Right lung (tissue), 5 donors: ENCODE results near the gene EZR. TPM values are rescaled to one million over a fixed set of nuclear protein-coding genes. Genes with fewer than 3 reads are reported as not detected.

Experiments used
- DNase-seq, 2 donors: peaks; one replicate each; pipeline ENCODE4 v3.0.0-alpha.2; 2013
- polyA plus RNA-seq, 5 donors: library from polyadenylated mRNA; unstranded; fragments of 120-200 nt; gene quantifications; one replicate each; pipeline versions ENCODE4 v1.2.1 to v1.2.3, GENCODE V29; 2013; ENCODE audit warnings: inconsistent platforms in 1 of 5, low replicate concordance in 1 of 5; ENCODE audit not compliant: insufficient read length in 5 of 5, insufficient read depth in 1 of 5

The EZR gene
- polyA plus RNA-seq, 5 donors = 143 to 172 (median 149) TPM

DNA sequence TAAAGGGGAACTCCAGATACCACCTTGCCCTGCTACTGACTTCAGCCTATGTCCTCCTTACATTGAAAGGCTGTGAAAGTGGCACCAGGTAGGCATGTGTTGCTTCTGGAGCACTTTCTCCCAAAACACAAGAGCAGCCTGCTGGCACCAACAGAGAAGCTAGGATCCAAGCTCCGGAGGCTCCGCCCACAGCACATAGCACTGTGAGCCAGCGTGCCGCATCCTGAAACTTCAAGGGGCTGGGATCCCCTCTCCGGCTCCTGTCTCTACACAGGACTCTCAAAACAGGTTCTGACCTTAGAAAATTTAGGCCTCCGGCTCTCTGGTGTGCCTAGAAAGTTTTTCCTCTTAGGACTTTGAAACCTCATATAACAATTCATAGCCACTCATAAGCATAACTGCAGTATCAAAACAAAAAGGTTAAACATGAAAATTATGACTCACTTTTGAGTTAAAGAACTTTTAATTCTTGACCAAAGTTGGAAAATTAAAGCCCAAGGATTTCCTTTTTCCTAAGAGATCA lies 41.1 kb downstream of the EZR start:
- no peak for DNase-seq

GRCh38 chr6:158777510-158777909 lies 41.7 kb downstream of the EZR start:
- no peak for DNase-seq

DNA sequence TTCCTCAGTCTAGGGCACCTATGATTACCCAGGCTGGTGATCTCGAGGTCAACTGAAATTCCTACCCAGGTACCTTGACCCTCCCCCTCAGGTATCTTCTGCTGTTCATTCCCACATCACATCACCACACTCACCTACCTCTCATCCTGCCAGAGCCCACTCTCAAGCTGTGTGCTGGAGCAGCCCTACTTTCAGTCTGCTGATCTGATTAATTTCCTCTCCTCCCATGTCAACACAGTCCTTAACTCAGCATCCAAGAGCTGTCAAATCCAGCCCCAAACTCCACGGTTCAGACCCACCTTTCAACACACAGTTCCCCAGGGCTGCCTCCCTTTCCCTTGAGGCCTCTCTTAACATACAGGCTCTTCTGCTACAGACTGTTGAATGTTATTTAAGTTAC lies 42.4 kb downstream of the EZR start:
- no peak for DNase-seq

DNA sequence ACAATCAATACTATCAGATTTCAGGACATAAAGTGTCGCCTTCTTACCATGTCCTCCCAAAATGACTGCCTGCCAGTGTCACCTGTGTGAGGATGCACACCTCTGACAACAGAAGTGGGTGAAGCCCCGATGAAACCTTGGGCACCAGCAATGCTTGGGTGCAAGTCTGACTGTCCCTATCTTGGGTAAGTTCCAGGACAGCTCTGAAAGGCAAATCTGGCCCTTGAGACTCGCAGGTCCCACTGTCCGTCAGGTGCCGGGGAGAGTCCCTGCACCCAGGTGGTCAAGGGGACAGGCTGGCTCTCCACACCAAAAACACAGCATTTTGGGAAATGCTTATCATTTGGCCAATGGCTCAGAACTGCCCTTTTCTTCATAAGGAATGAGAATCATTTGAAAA lies 43.3 kb downstream of the EZR start:
- no peak for DNase-seq

DNA sequence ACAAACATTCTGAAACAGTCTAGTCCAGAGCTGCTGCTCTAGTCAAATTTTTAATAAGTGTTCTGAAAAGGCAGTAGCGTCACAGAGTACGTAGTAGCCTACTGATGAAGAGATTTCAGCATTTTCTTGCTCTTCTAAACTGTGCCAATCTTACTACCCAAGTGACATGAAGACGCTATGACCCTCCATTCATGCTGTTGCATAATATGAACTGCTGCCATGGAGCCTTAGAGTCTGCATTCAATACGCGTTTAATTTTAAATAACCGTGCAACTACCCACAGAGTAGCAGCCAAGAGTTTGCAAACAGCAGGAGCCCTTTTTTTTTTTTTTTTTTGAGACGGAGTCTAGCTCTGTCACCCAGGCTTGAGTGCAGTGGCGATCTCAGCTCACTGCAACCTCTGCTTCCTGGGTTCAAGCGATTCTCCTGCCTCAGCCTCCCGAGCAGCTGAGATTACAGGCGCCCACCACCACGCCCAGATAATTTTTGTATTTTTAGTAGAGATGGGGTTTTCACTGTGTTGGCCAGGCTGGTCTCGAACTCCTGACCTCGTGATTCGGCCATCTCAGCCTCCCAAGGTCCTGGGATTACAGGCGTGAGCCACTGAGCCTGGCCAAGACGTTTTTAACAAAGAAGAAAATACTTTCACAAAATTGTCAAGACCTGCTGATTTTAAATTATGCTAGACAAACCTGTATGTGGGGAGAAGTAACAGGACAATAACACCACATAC lies 44.3 kb downstream of the EZR start:
- DNase-seq = no peak

GRCh38 chr6:158773581-158774449 lies 45.4 kb downstream of the EZR start:
- DNase-seq = no peak

GRCh38 chr6:158772851-158773371 lies 46.3 kb downstream of the EZR start:
- DNase-seq = no peak

- DNase-seq = no peak
Measured at GRCh38 chr6:158772172-158772571, 47.0 kb downstream of the EZR start.

GRCh38 chr6:158771399-158772152 lies 47.6 kb downstream of the EZR start:
- no peak for DNase-seq

GRCh38 chr6:158770533-158771330 lies 48.4 kb downstream of the EZR start:
- DNase-seq = no peak

DNA sequence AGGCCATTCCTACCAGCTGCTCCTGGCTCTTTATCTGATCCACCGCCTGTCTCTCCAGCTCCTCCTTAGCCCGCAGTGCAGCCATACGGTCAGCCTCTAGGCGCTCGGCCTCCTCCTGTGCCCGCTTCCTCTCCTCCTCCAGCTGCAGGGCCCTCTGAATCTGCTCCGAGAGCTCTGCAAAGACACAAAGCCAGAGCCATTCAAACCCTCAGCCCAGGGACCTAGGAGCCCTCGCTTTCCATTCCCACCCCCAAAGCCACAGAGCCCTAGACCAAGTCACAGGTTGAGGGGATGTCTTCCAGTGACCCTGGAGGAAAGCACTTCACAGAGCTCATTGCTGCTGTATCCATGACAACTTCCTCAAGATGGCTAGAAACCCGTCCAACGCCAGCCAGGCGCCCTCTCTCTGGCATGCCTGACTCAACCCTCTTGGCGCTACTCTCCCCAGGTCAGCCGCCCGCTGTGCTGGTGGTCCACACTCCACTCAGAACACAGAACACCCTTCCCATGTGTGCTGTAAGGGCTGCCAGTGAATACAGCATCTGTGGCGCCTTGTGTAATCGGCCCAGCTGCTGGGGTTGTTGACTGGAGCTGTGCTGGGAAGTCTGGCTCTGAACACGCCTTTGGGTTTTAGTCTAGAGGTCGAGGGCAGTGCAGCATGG lies 49.3 kb downstream of the EZR start:
- no peak for DNase-seq

DNA sequence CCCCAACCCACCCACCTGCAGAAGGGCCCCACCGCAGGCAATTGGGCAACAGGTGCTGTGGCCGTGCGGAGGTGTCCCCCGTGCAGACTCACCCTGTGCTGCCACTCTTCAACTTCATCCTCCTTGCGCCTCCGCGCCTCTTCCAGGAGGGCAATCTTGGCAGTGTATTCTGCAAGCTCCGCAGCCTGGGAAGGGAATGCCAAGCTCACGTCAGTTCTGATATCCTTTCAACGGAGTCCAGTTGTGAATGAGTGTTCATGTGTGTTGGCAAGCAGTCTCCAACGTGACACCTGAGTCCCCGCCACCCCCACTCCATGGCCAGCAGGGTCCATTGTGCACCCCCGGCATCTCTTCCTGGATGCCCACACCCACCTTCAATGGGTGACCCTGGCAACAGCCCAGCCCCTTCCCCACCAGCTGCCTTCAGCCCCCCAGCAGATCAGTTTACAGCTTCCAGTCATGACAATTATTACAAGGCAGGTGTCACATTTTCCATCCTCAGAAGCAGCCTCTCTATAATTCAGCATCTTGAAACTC lies 49.9 kb downstream of the EZR start:
- DNase-seq = no peak

DNA sequence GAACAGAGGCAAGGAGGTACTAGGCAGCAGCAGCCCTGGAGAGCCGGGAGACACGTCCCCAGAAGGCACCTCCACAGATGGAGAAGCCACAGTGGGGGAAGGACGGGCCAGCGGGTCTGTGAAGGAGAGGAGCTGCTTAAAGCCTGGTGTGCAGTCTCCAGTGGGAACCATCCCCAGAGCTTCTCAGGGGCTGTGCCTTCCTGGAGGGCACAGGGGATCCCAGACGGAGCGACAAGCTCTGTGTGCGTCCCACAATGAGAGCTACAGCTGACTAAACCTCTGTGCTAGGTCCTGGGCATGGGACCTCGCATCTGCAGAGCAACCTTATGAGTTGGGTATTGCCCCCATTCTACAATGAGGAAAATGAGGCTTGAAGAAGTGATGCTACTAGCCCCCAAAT lies 50.7 kb downstream of the EZR start:
- no peak for DNase-seq

DNA sequence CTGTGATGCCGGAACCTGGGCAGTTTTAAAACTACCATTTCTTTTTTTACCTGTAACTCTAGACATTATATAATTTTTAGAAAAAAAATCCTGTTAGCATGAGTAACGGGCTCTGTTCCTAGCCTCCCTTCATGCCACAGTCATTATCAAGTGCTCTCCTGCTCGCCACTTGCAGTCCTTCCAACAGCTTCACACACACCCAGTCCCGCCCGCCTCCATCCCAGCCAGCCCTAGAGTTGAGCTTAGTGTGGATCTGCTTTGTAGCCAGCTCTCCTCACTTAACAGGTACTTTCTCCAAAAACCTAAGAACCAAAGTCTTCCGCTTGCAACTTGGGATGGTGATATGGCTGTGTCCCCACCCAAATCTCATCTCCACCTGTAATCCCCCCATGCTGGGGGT lies 51.5 kb downstream of the EZR start:
- no peak for DNase-seq

DNA sequence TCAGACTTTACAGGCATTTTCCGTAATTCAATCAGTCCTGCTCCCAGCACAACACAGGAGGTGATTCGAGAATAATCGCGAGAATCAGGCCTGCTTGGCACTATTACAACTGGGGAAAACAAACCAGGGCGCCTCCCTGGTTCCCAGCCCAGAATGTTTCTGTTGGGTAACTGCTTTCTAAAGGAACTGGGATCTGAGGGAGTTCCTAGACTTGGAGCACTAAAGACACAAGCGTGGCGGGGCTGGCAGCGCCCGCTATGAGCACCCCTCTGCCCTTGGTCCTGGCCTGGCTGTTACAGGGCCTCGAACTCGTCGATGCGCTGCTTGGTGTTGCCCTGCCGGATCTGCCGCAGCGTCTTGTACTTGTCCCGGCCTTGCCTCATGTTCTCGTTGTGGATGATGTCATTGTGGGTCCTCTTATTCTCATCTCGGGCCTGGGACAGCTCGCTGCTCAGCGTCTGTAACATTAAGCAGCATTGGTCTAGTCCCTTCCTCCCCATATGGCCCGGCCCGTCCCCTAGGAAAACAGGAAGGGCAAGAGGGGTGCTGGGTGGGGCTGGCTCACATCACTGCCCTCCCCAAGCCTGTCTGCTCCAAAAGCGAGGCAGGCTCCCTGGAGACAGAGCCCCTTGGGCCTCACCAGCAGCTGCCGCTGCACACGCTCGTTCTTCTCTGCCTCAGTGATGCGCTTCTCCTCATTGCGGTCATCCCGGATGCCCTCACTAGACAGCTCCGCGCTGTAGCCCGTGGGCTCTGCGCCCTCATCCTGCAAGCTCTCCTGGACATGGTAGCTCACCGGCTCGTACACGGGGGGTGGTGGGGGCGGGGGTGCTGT lies 52.3 kb downstream of the EZR start:
- no peak for DNase-seq

GRCh38 chr6:158765499-158766068 lies 53.6 kb downstream of the EZR start:
- no peak for DNase-seq

GRCh38 chr6:158764926-158765325 lies 54.2 kb downstream of the EZR start:
- no peak for DNase-seq

DNA sequence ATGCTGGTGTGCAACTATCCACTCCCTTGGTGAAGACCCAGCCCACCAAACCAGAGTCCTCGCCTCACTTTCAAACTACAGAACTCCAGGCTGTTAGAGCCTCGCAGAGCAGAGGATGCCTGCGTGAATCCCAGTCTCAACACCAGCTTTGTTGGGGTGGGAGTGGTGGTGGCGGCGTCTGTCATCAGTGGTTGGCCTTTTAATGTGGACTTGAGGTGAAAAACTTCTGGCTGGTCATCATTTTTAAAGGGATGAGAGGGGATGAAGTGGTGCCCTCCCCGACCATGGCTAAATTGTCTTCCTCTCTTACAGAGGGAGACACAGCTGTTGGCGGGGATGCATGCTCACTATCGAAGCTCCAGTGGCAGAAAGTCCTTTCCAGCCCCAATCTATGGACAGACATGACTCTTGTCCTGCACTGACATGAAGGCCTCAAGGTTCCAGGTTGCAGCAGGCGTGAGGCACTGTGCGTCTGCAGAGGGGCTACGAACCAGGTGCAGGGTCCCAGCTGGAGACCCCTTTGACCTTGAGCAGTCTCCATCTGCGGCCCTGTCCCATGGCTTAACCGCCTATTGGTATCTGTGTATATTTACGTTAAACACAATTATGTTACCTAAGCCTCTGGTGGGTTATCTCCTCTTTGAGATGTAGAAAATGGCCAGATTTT lies 54.9 kb downstream of the EZR start:
- no peak for DNase-seq
